ENCODE data around the gene VMP1.

DNA sequence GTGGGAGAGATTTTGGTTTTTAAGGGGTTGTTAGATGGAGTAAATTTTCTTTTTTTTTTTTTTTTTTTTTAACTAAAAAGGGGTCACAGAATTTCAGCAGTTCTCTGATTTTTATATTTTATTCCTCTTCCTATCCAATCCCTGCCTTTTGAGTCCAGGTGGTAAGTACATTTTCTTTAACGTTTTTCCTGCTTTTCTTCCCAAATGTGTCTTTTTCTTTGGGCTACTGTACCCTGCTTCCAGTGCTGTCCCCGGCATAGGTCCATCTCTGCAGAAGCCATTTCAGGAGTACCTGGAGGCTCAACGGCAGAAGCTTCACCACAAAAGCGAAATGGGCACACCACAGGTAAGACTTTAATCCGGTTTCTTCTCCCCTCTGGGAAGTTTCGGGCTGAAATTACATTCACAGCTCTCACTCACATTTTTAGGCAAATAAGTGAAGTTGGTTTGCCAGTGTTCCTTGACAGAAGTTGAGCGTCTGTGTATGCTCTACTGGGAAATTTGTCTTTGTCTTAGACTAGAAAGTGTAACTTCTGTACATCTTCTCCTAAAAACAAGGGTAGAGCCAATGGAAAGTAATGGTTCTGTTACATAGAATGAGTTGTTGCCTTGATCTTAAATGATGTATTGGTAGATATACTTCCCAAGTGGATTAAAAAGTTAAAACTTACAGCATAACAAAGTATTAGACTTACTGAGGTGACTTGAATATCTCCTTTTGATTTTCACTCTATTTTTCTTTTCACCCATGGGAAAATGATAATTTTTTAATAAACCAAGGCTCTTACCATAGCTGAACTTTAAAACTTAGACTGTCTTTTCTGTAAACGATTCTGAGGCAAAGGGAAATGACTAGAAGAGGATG is 130.8 kb downstream of the VMP1 start:
- TF ChIP-seq, protein P1, sequence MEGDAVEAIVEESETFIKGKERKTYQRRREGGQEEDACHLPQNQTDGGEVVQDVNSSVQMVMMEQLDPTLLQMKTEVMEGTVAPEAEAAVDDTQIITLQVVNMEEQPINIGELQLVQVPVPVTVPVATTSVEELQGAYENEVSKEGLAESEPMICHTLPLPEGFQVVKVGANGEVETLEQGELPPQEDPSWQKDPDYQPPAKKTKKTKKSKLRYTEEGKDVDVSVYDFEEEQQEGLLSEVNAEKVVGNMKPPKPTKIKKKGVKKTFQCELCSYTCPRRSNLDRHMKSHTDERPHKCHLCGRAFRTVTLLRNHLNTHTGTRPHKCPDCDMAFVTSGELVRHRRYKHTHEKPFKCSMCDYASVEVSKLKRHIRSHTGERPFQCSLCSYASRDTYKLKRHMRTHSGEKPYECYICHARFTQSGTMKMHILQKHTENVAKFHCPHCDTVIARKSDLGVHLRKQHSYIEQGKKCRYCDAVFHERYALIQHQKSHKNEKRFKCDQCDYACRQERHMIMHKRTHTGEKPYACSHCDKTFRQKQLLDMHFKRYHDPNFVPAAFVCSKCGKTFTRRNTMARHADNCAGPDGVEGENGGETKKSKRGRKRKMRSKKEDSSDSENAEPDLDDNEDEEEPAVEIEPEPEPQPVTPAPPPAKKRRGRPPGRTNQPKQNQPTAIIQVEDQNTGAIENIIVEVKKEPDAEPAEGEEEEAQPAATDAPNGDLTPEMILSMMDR (conservative IDR thresholded peaks at IDR 0.05; ENCODE audit: low read depth, low read length): no peak
- TF ChIP-seq MAFK (IDR thresholded peaks at IDR 0.05; ENCODE audit: low read depth, low read length) (no peak), RCOR1 (IDR thresholded peaks at IDR 0.05; ENCODE audit: insufficient replicate concordance, low read length) (no peak), POLR2A (IDR thresholded peaks at IDR 0.05; ENCODE audit: low read depth, low read length) (peak; percentile 83), RAD21 (IDR thresholded peaks at IDR 0.05; ENCODE audit: low read length) (no peak), RFX5 (IDR thresholded peaks at IDR 0.05; ENCODE audit: low read depth, low read length) (no peak), CHD1 (IDR thresholded peaks at IDR 0.05; ENCODE audit: low read depth, low read length) (peak; percentile 100), BHLHE40 (IDR thresholded peaks at IDR 0.05; ENCODE audit: low read depth, low read length) (no peak), MAZ (IDR thresholded peaks at IDR 0.05; ENCODE audit: borderline replicate concordance, low read depth, low read length) (no peak), MXI1 (IDR thresholded peaks at IDR 0.05; ENCODE audit: borderline replicate concordance, low read depth, low read length) (no peak), NFE2L2 (IDR thresholded peaks at IDR 0.05; ENCODE audit: low read depth, low read length) (no peak)
- TF ChIP-seq, protein P2, sequence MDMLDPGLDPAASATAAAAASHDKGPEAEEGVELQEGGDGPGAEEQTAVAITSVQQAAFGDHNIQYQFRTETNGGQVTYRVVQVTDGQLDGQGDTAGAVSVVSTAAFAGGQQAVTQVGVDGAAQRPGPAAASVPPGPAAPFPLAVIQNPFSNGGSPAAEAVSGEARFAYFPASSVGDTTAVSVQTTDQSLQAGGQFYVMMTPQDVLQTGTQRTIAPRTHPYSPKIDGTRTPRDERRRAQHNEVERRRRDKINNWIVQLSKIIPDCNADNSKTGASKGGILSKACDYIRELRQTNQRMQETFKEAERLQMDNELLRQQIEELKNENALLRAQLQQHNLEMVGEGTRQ (IDR thresholded peaks at IDR 0.05; ENCODE audit: low read depth, low read length): no peak
- TF ChIP-seq, protein P3, sequence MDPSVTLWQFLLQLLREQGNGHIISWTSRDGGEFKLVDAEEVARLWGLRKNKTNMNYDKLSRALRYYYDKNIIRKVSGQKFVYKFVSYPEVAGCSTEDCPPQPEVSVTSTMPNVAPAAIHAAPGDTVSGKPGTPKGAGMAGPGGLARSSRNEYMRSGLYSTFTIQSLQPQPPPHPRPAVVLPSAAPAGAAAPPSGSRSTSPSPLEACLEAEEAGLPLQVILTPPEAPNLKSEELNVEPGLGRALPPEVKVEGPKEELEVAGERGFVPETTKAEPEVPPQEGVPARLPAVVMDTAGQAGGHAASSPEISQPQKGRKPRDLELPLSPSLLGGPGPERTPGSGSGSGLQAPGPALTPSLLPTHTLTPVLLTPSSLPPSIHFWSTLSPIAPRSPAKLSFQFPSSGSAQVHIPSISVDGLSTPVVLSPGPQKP (IDR thresholded peaks at IDR 0.05; ENCODE audit: borderline replicate concordance, low read depth, low read length): no peak

Measured in IMR-90 (cell line).